Common myeloid progenitor, CD34-positive (primary cell): ENCODE data around the gene FAM171A1.
A peak's percentile ranks its signal among the peaks of the same experiment; 100 is the strongest.

Experiments used
- CTCF ChIA-PET: fragments of 350-600 bp; sonication (Branson Sonifier 250); formaldehyde crosslinking; loops from one replicate; lab custom pipeline; 2021; ENCODE audit warnings: antibody characterized with exemption; lab: Charles Lee
- POLR2A ChIA-PET: fragments of 350-600 bp; sonication (Branson Sonifier 250); formaldehyde crosslinking; loops from one replicate; lab custom pipeline; 2021; ENCODE audit warnings: antibody characterized with exemption; lab: Charles Lee
- DNase-seq, 3 donors: peaks; one replicate each; pipeline versions ENCODE4 v3.0.0 to v3.0.0-alpha.2; 2013
- H3K27ac ChIP-seq, 2 experiments: 1 replicate in 1 of 2; 2 replicates in 1 of 2; pipeline ENCODE4 v1.7.0; 2013; ENCODE audit warnings: inconsistent platforms in 2 of 2, low read length in 2 of 2, mild to moderate bottlenecking in 2 of 2, low read depth in 1 of 2, moderate library complexity in 1 of 2; ENCODE audit not compliant: severe bottlenecking in 2 of 2, insufficient read depth in 1 of 2, poor library complexity in 1 of 2
- H3K27me3 ChIP-seq, 5 experiments: replicated peaks in 2 of 5; 1 replicate in 3 of 5; 2 replicates in 2 of 5; pipeline versions ENCODE4 v1.6.1 to v1.7.0; 2013; ENCODE audit warnings: low read length in 4 of 5, mild to moderate bottlenecking in 2 of 5, moderate library complexity in 2 of 5, inconsistent platforms in 1 of 5; ENCODE audit not compliant: insufficient read depth in 5 of 5, control insufficient read depth in 4 of 5
- H3K36me3 ChIP-seq, 4 experiments: 1 replicate in 2 of 4; 2 replicates in 2 of 4; pipeline versions ENCODE4 v1.6.1 to v1.7.0; 2013; ENCODE audit warnings: low read length in 3 of 4, control low read depth in 1 of 4, mild to moderate bottlenecking in 1 of 4; ENCODE audit not compliant: control insufficient read depth in 4 of 4, insufficient read depth in 4 of 4
- H3K4me1 ChIP-seq, 4 experiments: 1 replicate in 3 of 4; 2 replicates in 1 of 4; pipeline versions ENCODE4 v1.6.1 to v1.7.1; 2013; ENCODE audit warnings: low read length in 3 of 4, mild to moderate bottlenecking in 3 of 4, control low read depth in 1 of 4, inconsistent platforms in 1 of 4, moderate library complexity in 1 of 4; ENCODE audit not compliant: control insufficient read depth in 4 of 4, insufficient read depth in 4 of 4; ENCODE audit errors: control extremely low read depth in 1 of 4
- H3K4me3 ChIP-seq, 7 experiments: 1 replicate in 4 of 7; 2 replicates in 3 of 7; pipeline versions ENCODE4 v1.5.1 to v1.7.0; 2013; ENCODE audit warnings: mild to moderate bottlenecking in 7 of 7, low read length in 6 of 7, moderate library complexity in 6 of 7, inconsistent platforms in 2 of 7, low read depth in 2 of 7, control low read depth in 1 of 7; ENCODE audit not compliant: insufficient read depth in 4 of 7, control insufficient read depth in 1 of 7; ENCODE audit errors: extremely low read depth in 1 of 7
- H3K9me3 ChIP-seq, 5 experiments: 1 replicate in 4 of 5; 2 replicates in 1 of 5; pipeline versions ENCODE4 v1.6.1 to v1.7.1; 2013; ENCODE audit warnings: low read length in 4 of 5, mild to moderate bottlenecking in 2 of 5, inconsistent platforms in 1 of 5, low read depth in 1 of 5, moderate library complexity in 1 of 5; ENCODE audit not compliant: control insufficient read depth in 4 of 5, insufficient read depth in 2 of 5; ENCODE audit errors: control extremely low read depth in 1 of 5
- WGBS: methylation state at CpG from one replicate; pipeline ENCODE4 v1.1.5; 2013; ENCODE audit not compliant: insufficient coverage; 5-methylcytosine and 5-hydroxymethylcytosine counted together

The FAM171A1 gene

GRCh38 chr10:15166325-15166724, 204.8 kb downstream of the FAM171A1 start:
- peaks cover 18 to 43% (median 30%) of the 10 kb centered on the region in 4 experiments for H3K4me1 ChIP-seq
- no peak for DNase-seq
- H3K4me3 ChIP-seq: no peak overlapping the region
- peaks cover 0 to 6% (median 0%) of the 10 kb centered on the region in 5 experiments for H3K27me3 ChIP-seq
- H3K36me3 ChIP-seq: no peaks in the 10 kb centered on the region
- H3K27ac ChIP-seq: no peak overlapping the region
- POLR2A ChIA-PET: no interaction called here
- 100% methylated on average over 1 of the region's 2 CpGs for WGBS
- no peaks in the 10 kb centered on the region for H3K9me3 ChIP-seq
- CTCF ChIA-PET: interaction anchor here (0.6 to 1.6 kb wide), 6 partner anchors 15 to 61 kb away, joined by 3 to 4 read pairs (median 3); no protein-coding TSS in a partner anchor

- Histone ChIP-seq H3K36me3 (no peaks in the 10 kb centered on the region), H3K27ac (no peak overlapping the region), H3K27me3 (peaks cover 0 to 6% (median 0%) of the 10 kb centered on the region in 5 experiments), H3K4me3 (no peak overlapping the region), H3K4me1 (peaks cover 3 to 19% (median 7%) of the 10 kb centered on the region in 4 experiments), H3K9me3 (no peaks in the 10 kb centered on the region)
- POLR2A ChIA-PET: no interaction called here
- CTCF ChIA-PET: interaction anchor here (0.5 to 1.0 kb wide), 2 partner anchors 13 to 131 kb away, joined by 3 to 4 read pairs; no protein-coding TSS in a partner anchor
- DNase-seq: peak; percentile 13 to 54 (median 53)
- no CpG with 5 or more reads among the region's 2 CpGs for WGBS
Observed at GRCh38 chr10:15163253-15163828, 207.7 kb downstream of the FAM171A1 start.
